Spinal cord (tissue), 10 donors: ENCODE results near the gene HDAC11. TPM values are rescaled to one million over a fixed set of nuclear protein-coding genes. Genes with fewer than 3 reads are reported as not detected.
"Not testable (repeated sequence)": the region's sequence is repeated elsewhere in the genome, so short reads cannot be mapped to it uniquely, and the experiment has no call there.

Source experiments
- DNase-seq, 6 donors: peaks; one replicate each; pipeline versions ENCODE4 v3.0.0 to v3.0.0-alpha.2; 2013 to 2015; ENCODE audit warnings: low spot score in 6 of 6, low read depth in 4 of 6
- H3K27ac ChIP-seq: one replicate; pipeline ENCODE4 v1.5.1; 2013; ENCODE audit warnings: low read depth, low read length, control low read depth
- H3K27me3 ChIP-seq: one replicate; pipeline ENCODE4 v1.6.1; 2013; ENCODE audit warnings: low read length; ENCODE audit not compliant: control insufficient read depth, insufficient read depth
- H3K36me3 ChIP-seq: one replicate; pipeline ENCODE4 v1.6.1; 2013; ENCODE audit warnings: low read length; ENCODE audit not compliant: control insufficient read depth, insufficient read depth
- H3K4me1 ChIP-seq: one replicate; pipeline ENCODE4 v1.6.1; 2013; ENCODE audit warnings: low read length; ENCODE audit not compliant: control insufficient read depth, insufficient read depth
- H3K4me3 ChIP-seq: one replicate; pipeline ENCODE4 v1.5.1; 2013; ENCODE audit warnings: low read depth, low read length, control low read depth
- H3K9me3 ChIP-seq: one replicate; pipeline ENCODE4 v1.6.1; 2013; ENCODE audit warnings: low read length; ENCODE audit not compliant: control insufficient read depth, insufficient read depth
- WGBS: methylation state at CpG from one replicate; pipeline ENCODE4 v1.1.5; 2013; ENCODE audit warnings: missing lambda C conversion rate; ENCODE audit not compliant: insufficient coverage; 5-methylcytosine and 5-hydroxymethylcytosine counted together
- polyA plus RNA-seq, 2 donors: library from polyadenylated mRNA; unstranded; fragments of 120-200 nt; gene quantifications; one replicate each; pipeline ENCODE4 v1.2.1, GENCODE V29; 2013; ENCODE audit not compliant: insufficient read length in 2 of 2
- total RNA-seq, 2 donors: library from RNA; depleted of rRNA in 1 of 2; stranded (reverse); fragments of 120-200 nt in 1 of 2; fragments of >200 nt in 1 of 2; gene quantifications; one replicate each; pipeline versions ENCODE4 v1.2.3 to v1.2.4, GENCODE V29; 2013 to 2014
- donor health status: healthy.

The HDAC11 gene
- total and polyA plus RNA-seq, 4 donors, result 18.9 to 39.8 (median 27.8) TPM

DNA sequence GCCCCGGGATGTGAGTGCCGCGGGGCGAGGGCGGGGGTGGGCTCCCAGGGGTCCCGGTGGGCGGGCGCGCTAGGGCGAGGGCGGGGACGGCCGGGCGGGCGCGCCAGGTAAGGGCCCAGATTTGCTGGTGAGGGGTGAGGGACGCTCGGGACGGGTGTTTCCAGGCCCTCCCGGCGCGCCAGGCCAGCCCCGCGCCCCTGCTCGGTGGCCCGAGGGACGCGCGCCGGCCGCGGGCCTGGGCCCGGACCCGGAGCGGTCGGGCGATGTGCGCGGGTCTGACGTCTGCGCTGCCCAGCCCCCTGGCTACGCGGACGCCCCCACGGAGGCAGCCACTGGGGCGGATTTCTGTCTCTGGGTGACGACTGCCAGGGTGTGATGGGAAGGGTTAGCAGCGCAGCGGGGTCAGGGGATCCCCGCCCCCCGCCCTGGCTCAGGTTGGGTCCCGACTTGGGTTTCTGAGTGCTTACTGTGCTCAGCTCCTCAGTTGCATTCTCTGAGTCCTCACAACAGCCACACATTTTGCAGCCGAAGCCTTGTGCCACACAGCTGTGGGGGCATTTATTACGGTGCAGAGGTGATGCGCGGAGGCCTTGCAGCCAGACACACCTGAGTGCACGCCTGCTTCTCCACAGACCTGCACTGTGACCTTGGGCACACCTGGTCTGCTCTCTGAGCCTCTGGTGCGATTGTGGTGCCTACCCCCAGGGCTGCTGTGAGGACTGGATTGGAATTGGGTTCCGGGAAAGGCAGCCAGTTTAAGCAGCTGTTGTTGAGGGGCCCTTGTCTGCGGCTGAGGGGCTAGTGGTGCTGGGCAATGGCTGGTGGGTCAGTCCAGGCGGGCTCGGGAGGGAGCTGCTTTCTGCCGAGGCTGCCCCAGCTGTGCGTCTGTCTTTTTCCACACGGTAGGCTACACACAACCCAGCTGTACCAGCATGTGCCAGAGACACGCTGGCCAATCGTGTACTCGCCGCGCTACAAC, 523 bp downstream of the HDAC11 start:
- Histone ChIP-seq H3K27me3 (no peaks in the 10 kb centered on the region), H3K4me1 (peaks cover 63% of the 10 kb centered on the region), H3K4me3 (peak overlapping the region; percentile 58), H3K9me3 (no peaks in the 10 kb centered on the region), H3K36me3 (peaks cover 15% of the 10 kb centered on the region), H3K27ac (peak overlapping the region; percentile 64)
- DNase-seq, result peak in 2 of 6 donors; percentile 60 to 71
- WGBS, result 8% methylated on average over 64 of the region's 70 CpGs

DNA sequence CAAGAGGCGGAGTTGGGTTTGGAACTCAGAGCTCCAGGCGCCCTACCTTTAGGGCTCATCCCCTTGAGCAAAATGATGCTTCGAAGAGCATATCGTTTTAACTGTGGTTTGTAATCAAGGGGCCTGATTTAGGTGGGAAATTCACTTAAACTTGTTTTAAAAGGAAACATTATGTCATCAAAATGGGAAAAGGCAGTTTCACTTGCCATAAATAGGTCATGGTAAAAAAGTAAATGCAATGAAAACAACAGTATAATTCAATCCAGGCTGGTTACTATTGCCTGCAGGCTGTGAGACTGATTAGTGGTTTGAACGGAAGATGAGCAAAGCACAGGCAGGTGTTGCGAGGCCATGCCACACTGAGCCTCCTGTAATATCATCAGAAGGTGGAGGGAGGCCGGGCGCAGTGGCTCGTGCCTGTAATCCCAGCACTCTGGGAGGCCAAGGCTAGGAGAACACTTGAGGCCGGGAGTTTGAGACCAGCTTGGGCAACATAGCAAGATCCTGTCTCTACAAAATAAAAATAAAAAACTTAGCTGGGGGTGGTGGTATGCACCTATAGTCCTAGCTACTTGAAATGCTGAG, 2.1 kb downstream of the HDAC11 start:
- H3K27ac ChIP-seq, result no peak overlapping the region
- H3K27me3 ChIP-seq, result no peaks in the 10 kb centered on the region
- H3K4me1 ChIP-seq, result peaks cover 63% of the 10 kb centered on the region
- WGBS, result 96% methylated on average over 3 of the region's 10 CpGs
- no peak for DNase-seq
- H3K36me3 ChIP-seq, result peaks cover 20% of the 10 kb centered on the region
- H3K9me3 ChIP-seq, result no peaks in the 10 kb centered on the region
- no peak overlapping the region for H3K4me3 ChIP-seq

DNA sequence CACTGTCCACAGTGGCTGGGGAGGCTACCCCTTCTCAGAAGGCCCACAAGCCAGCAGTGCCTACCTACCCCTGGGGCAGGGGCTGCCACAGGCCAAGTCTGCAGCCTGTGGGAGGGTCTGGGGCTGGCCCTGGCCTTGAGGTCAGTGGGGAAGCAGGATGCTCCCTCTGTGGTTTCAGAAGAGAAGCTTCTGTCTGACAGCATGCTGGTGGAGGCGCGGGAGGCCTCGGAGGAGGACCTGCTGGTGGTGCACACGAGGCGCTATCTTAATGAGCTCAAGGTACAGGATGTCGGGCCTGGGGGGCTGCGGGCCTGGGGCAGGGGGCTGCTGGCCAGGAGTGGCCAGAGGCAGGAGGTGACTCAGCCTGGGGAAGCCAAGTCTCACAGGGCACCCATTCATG, 3.2 kb downstream of the HDAC11 start:
- WGBS, result 93% methylated on average over 7 of the region's 7 CpGs
- H3K4me3 ChIP-seq, result no peak overlapping the region
- H3K27me3 ChIP-seq, result no peaks in the 10 kb centered on the region
- no peak for DNase-seq
- peaks cover 21% of the 10 kb centered on the region for H3K36me3 ChIP-seq
- peaks cover 54% of the 10 kb centered on the region for H3K4me1 ChIP-seq
- H3K9me3 ChIP-seq, result no peaks in the 10 kb centered on the region
- H3K27ac ChIP-seq, result no peak overlapping the region

DNA sequence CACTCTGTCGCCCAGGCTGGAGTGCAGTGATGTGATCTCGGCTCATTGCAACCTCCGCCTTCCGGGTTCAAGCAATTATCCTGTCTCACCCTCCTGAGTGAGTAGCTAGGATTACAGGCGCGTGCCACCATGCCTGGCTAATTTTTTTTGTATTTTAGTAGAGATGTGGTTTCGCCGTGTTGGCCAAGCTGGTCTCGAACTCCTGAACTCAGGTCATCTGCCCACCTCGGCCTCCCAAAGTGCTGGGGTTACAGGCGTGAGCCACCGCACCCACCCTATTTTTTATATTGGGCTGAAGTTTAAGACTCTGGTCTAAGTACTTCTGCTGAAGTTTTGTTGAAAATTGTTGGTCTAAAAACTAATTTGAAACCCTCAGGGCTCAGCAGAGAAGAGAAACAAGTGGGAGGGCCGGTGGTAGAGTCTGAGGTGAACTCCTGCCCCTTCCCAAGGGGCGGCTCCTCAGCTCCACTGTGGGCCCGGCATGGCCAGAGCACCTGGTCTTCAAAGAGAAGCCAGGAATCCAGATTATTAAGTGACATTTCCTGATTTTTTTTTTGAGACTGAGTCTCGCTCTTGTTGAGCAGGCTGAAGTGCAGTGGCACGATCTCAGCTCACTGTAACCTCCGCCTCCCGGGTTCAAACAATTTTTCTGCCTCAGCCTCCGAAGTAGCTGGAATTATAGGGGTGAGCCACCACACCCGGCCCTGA, 4.0 kb downstream of the HDAC11 start:
- Histone ChIP-seq H3K4me1 (peaks cover 47% of the 10 kb centered on the region), H3K4me3 (no peak overlapping the region), H3K27ac (no peak overlapping the region), H3K36me3 (peaks cover 21% of the 10 kb centered on the region), H3K9me3 (peaks cover 1% of the 10 kb centered on the region), H3K27me3 (no peaks in the 10 kb centered on the region)
- no peak for DNase-seq
- WGBS, result 91% methylated on average over 13 of the region's 21 CpGs

DNA sequence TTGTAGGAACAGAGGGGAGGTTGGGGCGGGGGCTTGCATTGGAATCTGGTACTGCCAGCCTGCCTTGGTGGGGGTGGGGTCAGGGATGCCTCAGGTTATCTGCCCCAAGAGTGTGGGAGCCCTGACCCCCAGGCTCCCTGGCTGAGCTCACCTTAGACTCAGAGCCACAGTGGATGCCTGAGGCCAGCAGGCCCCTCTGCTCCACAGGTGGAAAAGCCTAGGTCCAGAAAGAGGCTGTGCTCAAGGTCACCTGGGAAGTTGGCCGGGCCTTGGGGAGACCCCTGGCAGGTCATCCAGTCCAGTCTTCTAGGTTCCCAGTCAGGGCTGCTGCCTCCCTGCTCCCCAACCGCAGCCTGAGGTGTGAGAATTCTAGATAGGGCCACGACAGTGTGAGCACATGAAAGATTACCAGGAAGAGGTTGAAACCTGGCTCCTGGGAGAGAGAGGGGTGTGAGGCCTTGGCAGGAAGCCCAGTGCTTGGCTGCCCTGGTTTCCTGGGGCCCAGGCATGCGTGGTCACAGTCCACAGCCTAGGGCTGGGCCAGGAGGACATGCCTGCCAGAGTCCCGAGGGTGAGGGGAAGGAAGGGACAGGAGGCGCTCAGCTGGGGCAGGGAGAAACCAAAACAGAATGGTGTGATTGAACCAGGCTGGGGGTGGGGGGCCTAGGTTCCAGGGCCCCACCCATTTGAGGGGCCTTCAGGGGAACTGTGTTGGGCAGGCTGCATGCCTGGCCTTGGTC, 4.9 kb downstream of the HDAC11 start:
- peaks cover 39% of the 10 kb centered on the region for H3K4me1 ChIP-seq
- 46% methylated on average over 7 of the region's 7 CpGs for WGBS
- H3K4me3 ChIP-seq, result no peak overlapping the region
- DNase-seq, result peak in 2 of 6 donors; percentile 43 to 70
- peaks cover 21% of the 10 kb centered on the region for H3K36me3 ChIP-seq
- peaks cover 2% of the 10 kb centered on the region for H3K9me3 ChIP-seq
- no peaks in the 10 kb centered on the region for H3K27me3 ChIP-seq
- peak overlapping the region; percentile 25 for H3K27ac ChIP-seq

DNA sequence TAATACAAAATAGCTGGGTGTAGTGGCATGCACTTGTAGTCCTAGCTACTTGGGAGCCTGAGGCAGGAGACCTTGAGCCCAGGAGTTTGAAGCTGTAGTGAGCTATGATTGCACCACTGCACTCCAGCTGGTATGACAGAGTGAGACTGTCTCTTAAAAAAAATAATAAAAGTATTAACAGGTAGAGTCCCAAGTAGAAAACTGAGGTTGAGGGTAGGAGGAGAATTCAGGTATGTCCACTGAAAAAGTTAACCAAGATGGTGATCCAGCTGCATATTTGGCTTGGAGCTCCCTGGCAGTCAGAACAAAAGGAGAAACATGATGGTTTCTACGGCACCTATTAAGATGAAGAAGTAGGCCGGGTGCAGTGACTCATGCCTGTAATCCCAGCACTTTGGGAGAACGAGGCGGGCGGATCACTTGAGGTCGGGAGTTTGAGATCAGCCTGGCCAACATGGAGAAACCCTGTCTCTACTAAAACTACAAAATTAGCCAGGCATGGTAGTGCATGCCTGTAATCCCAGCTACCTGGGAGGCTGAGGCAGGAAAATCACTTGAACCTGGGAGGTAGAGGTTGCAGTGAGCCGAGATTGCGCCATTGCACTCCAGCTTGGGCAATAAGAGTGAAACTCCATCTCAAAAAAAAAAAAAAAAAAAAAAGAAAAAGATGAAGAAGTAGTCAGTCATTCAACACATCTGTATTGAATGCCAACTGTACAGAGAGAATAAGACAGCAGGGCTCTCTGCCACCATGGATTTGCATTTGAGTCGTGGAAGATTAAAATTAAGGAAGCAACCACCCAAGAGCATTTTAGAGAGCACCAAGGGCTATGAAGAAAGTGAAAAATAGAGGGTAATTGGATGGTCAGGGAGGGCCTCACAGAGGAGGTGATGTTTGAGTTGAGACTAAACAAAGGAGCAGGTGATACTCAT, 5.8 kb downstream of the HDAC11 start:
- not testable (repeated sequence) for H3K27me3 ChIP-seq, H3K9me3 ChIP-seq, H3K27ac ChIP-seq, DNase-seq, H3K4me3 ChIP-seq
- H3K36me3 ChIP-seq, result peaks cover 21% of the 10 kb centered on the region
- WGBS, result 71% methylated on average over 5 of the region's 9 CpGs
- peaks cover 34% of the 10 kb centered on the region for H3K4me1 ChIP-seq

DNA sequence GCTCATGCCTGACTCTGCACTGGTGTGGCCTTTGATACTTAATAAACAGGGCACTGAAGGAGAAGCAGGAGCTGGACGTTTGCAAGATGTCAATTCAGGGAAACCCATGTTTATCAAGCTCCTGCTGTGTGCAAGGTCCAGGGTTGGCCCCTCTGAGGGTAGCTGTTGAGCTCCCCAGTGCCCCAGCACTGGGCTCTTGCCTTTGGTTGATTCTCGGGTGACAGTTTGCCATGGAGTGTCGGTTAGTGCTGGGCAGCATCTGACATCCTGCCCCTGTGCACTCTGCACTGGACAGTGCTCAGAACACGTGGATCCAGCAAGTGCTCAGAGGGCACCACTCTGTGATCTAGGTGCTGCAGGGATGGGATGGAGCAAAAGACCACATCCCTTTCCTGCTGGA, 7.3 kb downstream of the HDAC11 start:
- peaks cover 33% of the 10 kb centered on the region for H3K4me1 ChIP-seq
- H3K9me3 ChIP-seq, result peaks cover 4% of the 10 kb centered on the region
- H3K4me3 ChIP-seq, result no peak overlapping the region
- H3K27ac ChIP-seq, result no peak overlapping the region
- no peaks in the 10 kb centered on the region for H3K27me3 ChIP-seq
- 68% methylated on average over 4 of the region's 4 CpGs for WGBS
- DNase-seq, result no peak
- peaks cover 25% of the 10 kb centered on the region for H3K36me3 ChIP-seq

DNA sequence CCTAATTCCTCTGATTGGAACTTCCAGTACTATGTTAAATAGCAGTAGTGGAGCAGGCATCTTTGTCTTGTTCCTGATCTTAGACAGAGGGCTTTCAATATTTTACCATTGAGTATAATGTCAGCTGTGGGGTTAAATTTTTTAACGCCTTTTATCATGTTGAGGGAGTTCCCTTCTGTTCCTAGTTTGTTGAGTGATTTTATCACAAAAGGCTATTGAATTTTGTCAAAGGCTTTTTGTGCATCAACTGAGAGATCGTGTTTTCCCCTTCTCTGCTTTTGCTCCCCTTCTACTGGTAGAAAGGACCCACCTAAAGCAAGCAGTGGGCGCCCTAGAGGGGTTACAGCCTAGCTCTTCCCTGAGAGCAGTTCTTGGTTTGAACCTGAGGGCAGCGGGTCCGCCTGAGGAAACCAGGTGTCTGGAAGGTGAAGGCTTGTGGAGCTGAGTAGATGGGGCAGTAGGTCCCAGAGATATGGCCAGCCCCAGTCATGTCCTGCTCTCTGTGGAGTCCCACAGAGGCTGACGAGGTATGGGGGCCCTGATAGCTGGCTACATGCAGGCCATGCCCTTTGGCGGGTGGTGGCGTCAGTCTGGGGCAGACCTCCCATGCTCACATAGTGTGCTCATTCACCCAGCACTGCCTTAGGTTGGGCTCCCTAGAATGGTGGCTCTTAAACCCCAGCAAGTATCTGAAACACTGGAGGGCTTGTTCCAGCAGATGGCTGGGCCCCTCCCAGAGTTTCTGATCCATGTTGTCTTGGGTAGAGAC, 11.3 kb downstream of the HDAC11 start:
- DNase-seq, result no peak
- Histone ChIP-seq H3K36me3 (peaks cover 30% of the 10 kb centered on the region), H3K4me3 (no peak overlapping the region), H3K9me3 (peaks cover 4% of the 10 kb centered on the region), H3K4me1 (peaks cover 28% of the 10 kb centered on the region), H3K27me3 (no peaks in the 10 kb centered on the region), H3K27ac (peak overlapping the region; percentile 74)
- 85% methylated on average over 6 of the region's 8 CpGs for WGBS
